Activated CD8-positive, alpha-beta memory T cell treated with anti-CD3 and anti-CD28 coated beads for 24 hours (primary cell): ENCODE measurements around the gene ERBB4.
"Not testable (repeated sequence)": the region's sequence is repeated elsewhere in the genome, so short reads cannot be mapped to it uniquely, and the experiment has no call there.

Experiments used
- DNase-seq: peaks from one replicate; pipeline ENCODE4 v3.0.0-alpha.2; 2020

The ERBB4 gene

GRCh38 chr2:212193803-212194202, 344.8 kb downstream of the ERBB4 start:
- DNase-seq = no peak

- no peak for DNase-seq
Observed at GRCh38 chr2:212193056-212193455, 345.5 kb downstream of the ERBB4 start.

GRCh38 chr2:212191438-212191837, 347.2 kb downstream of the ERBB4 start:
- not testable (repeated sequence) for DNase-seq

- DNase-seq = no peak
Observed at GRCh38 chr2:212186166-212186565, 352.4 kb downstream of the ERBB4 start.

GRCh38 chr2:212181646-212182045, 357.0 kb downstream of the ERBB4 start:
- no peak for DNase-seq

GRCh38 chr2:212180408-212181083, 358.1 kb downstream of the ERBB4 start:
- DNase-seq = no peak

- DNase-seq = no peak
Observed at GRCh38 chr2:212177724-212178123, 360.9 kb downstream of the ERBB4 start.

GRCh38 chr2:212176151-212176550, 362.5 kb downstream of the ERBB4 start:
- no peak for DNase-seq

- no peak for DNase-seq
Observed at GRCh38 chr2:212173756-212174510, 364.7 kb downstream of the ERBB4 start.

GRCh38 chr2:212173331-212173730, 365.3 kb downstream of the ERBB4 start:
- DNase-seq = no peak

GRCh38 chr2:212170382-212170781, 368.2 kb downstream of the ERBB4 start:
- no peak for DNase-seq

GRCh38 chr2:212158081-212158480, 380.5 kb downstream of the ERBB4 start:
- no peak for DNase-seq

GRCh38 chr2:212157012-212157411, 381.6 kb downstream of the ERBB4 start:
- DNase-seq = no peak

- no peak for DNase-seq
Observed at GRCh38 chr2:212156088-212156487, 382.5 kb downstream of the ERBB4 start.

GRCh38 chr2:212154477-212154878, 384.1 kb downstream of the ERBB4 start:
- DNase-seq = no peak

GRCh38 chr2:212153923-212154322, 384.7 kb downstream of the ERBB4 start:
- no peak for DNase-seq

GRCh38 chr2:212147921-212148513, 390.6 kb downstream of the ERBB4 start:
- DNase-seq = no peak

- no peak for DNase-seq
Observed at GRCh38 chr2:212146416-212146815, 392.2 kb downstream of the ERBB4 start.

GRCh38 chr2:212145121-212145520, 393.5 kb downstream of the ERBB4 start:
- DNase-seq = no peak

GRCh38 chr2:212142631-212143030, 396.0 kb downstream of the ERBB4 start:
- no peak for DNase-seq

- no peak for DNase-seq
Observed at GRCh38 chr2:212141499-212141898, 397.1 kb downstream of the ERBB4 start.

GRCh38 chr2:212136216-212136795, 402.3 kb downstream of the ERBB4 start:
- no peak for DNase-seq

GRCh38 chr2:212135739-212136138, 402.9 kb downstream of the ERBB4 start:
- DNase-seq = no peak

- no peak for DNase-seq
Observed at GRCh38 chr2:212133337-212133736, 405.3 kb downstream of the ERBB4 start.
